HG02943 (cell line): ENCODE measurements around the gene GCN1.

Source experiments
- ATAC-seq: cut with Tn5 transposase; IDR thresholded peaks from one replicate; pipeline ENCODE4 v1.9.1; 2021; ENCODE audit warnings: mild to moderate bottlenecking, low read depth, moderate library complexity; ENCODE audit not compliant: unreplicated experiment

GCN1 gene

GRCh38 chr12:120190386-120190785 lies 4.1 kb downstream of the GCN1 start:
- ATAC-seq = no peak

GRCh38 chr12:120186654-120187053 lies 7.9 kb downstream of the GCN1 start:
- ATAC-seq = no peak

GRCh38 chr12:120183211-120183631 lies 11.3 kb downstream of the GCN1 start:
- ATAC-seq = no peak

GRCh38 chr12:120181991-120182631 lies 12.4 kb downstream of the GCN1 start:
- ATAC-seq = no peak

- no peak for ATAC-seq
Measured at GRCh38 chr12:120180975-120181374, 13.5 kb downstream of the GCN1 start.

- ATAC-seq = no peak
Measured at GRCh38 chr12:120175537-120175936, 19.0 kb downstream of the GCN1 start.

- ATAC-seq = no peak
Measured at GRCh38 chr12:120175062-120175461, 19.5 kb downstream of the GCN1 start.

GRCh38 chr12:120172053-120172452 lies 22.5 kb downstream of the GCN1 start:
- no peak for ATAC-seq

GRCh38 chr12:120170631-120171030 lies 23.9 kb downstream of the GCN1 start:
- ATAC-seq = no peak

GRCh38 chr12:120169946-120170345 lies 24.6 kb downstream of the GCN1 start:
- ATAC-seq = no peak

GRCh38 chr12:120168337-120168736 lies 26.2 kb downstream of the GCN1 start:
- ATAC-seq = no peak

GRCh38 chr12:120167529-120168095 lies 26.9 kb downstream of the GCN1 start:
- ATAC-seq = no peak

- no peak for ATAC-seq
Measured at GRCh38 chr12:120164293-120164692, 30.2 kb downstream of the GCN1 start.

- ATAC-seq = no peak
Measured at GRCh38 chr12:120162763-120163162, 31.8 kb downstream of the GCN1 start.

- ATAC-seq = no peak
Measured at GRCh38 chr12:120161852-120162251, 32.7 kb downstream of the GCN1 start.

GRCh38 chr12:120159509-120160237 lies 34.8 kb downstream of the GCN1 start:
- no peak for ATAC-seq

GRCh38 chr12:120158351-120158750 lies 36.2 kb downstream of the GCN1 start:
- ATAC-seq = no peak

GRCh38 chr12:120157678-120158077 lies 36.8 kb downstream of the GCN1 start:
- ATAC-seq = no peak

- ATAC-seq = no peak
Measured at GRCh38 chr12:120156315-120157259, 37.9 kb downstream of the GCN1 start.

GRCh38 chr12:120155072-120155471 lies 39.4 kb downstream of the GCN1 start:
- no peak for ATAC-seq
